GM12872 (cell line): ENCODE measurements around the gene HMG20A.

Experiments used
- CTCF ChIP-seq: IDR thresholded peaks from 3 replicates; pipeline ENCODE4 v1.5.1; 2011; ENCODE audit warnings: low read depth, mild to moderate bottlenecking, low read length, moderate library complexity; ENCODE audit not compliant: insufficient read depth

HMG20A gene

GRCh38 chr15:77384589-77385359, 35.9 kb upstream of the HMG20A start:
- no peak for TF ChIP-seq CTCF

DNA sequence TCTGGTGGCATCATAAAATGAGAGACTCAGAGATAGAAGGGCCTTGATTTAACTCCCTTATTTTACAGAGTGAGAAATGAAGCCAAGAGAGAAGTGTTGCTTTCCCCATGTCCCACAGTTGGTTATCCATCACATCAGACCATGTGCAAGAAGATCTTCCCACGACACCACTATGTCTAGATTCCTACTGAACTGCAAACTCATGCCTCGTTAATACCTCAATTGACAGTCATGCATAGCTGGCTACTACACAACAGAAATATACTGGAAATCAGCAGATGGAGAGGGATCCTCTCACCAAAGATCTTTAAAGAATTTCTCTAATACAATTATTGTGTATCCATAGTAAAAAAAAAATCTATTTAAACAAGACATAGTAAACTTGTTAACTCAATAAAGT, 34.1 kb upstream of the HMG20A start:
- TF ChIP-seq CTCF: no peak

GRCh38 chr15:77387365-77388105, 33.2 kb upstream of the HMG20A start:
- TF ChIP-seq CTCF: no peak

- no peak for TF ChIP-seq CTCF
These were observed 29.2 kb upstream of the HMG20A start for GRCh38 chr15:77391372-77391951.

DNA sequence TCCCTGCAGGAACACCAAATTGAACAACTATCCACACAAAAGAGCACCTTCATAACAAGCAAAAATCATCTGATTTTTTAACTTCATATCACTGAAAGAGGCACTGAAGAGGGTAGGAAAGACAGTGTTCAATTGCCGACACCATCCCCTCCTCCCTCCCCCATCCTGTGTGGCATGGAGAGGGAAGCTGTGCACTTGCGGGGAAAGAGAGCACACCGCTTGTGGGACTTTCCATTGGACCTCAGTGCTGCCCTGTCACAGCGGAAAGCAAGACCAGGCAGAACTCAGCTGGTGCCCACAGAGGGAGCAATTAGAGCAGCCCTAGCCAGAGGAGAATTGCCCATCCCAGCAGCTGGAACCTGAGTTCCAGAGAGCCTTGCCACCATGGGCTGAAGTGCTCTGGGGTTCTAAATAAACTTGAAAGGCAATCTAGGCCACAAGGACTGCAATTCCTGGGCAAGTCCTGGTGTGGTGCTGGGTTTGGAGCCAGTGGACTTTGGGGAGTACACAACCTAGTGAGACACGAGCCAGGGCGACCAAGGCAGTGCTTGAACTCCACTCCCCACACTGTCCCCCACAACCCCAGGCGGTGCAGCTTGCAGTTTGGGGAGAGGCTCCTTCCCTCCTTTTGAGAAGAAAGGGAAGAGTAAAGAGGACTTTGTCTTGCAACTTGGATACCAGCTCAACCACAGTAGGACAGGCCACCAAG, 27.8 kb upstream of the HMG20A start:
- no peak for TF ChIP-seq CTCF

DNA sequence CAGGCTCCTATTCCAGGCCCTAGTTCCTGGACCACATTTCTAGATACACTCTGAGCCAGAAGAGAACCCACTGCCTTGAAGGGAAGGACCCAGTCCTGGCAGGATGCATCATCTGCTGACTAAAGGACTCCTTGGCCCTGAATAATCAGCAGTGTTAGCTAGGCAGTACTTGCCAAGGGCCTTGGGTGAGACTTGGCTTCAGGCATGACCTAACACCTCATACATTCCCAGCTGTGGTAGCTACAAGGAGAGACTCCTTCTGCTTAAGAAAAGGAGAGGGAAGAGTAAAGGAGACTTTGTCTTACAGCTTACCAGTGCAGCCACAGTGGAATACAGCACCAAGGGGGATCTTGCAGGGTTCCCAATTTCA, 27.2 kb upstream of the HMG20A start:
- no peak for TF ChIP-seq CTCF
